ENCODE measurements around the gene PPIH.

GRCh38 chr1:42660907-42661500 is 2.8 kb downstream of the PPIH start:
- TF ChIP-seq CTCF (IDR thresholded peaks at IDR 0.05; ENCODE audit: borderline replicate concordance, extremely low read depth, low read length, poor library complexity, severe bottlenecking), result no peak
- TF ChIP-seq EZH2 (IDR thresholded peaks at IDR 0.05; ENCODE audit: borderline replicate concordance, low read depth, low read length, severe bottlenecking), result no peak
